Osteoblast (primary cell): Measurements from ENCODE around the gene AVPR1B. TPM values are rescaled to one million over a fixed set of nuclear protein-coding genes. Genes with fewer than 3 reads are reported as not detected.

ENCODE experiments used
- DNase-seq: peaks from one replicate; pipeline ENCODE4 v3.0.0; 2011; ENCODE audit warnings: low spot score, mixed read lengths; ENCODE audit not compliant: insufficient read length; ENCODE audit errors: missing footprints
- H2AFZ ChIP-seq: 2 replicates; pipeline ENCODE4 v1.6.0; 2011; ENCODE audit warnings: mild to moderate bottlenecking, low read length
- H3K27ac ChIP-seq: 2 replicates; pipeline ENCODE4 v1.5.1; 2011; ENCODE audit warnings: mild to moderate bottlenecking, low read depth, low read length, moderate library complexity
- H3K27me3 ChIP-seq: 2 replicates; pipeline ENCODE4 v1.6.0; 2012; ENCODE audit warnings: mild to moderate bottlenecking, control low read depth, inconsistent platforms, low read length, moderate library complexity; ENCODE audit not compliant: insufficient read depth
- H3K36me3 ChIP-seq: 2 replicates; pipeline ENCODE4 v1.5.1; 2011; ENCODE audit warnings: mild to moderate bottlenecking, low read length, control low read depth, moderate library complexity; ENCODE audit not compliant: insufficient read depth
- H3K4me1 ChIP-seq: 2 replicates; pipeline ENCODE4 v1.5.1; 2011; ENCODE audit warnings: mild to moderate bottlenecking, low read length, control low read depth, moderate library complexity; ENCODE audit not compliant: insufficient read depth
- H3K4me2 ChIP-seq: 2 replicates; pipeline ENCODE4 v1.6.0; 2011; ENCODE audit warnings: mild to moderate bottlenecking, low read length; ENCODE audit not compliant: insufficient read depth
- H3K4me3 ChIP-seq: fragments of 200-600 bp; sonication (generic); 3 replicates; pipeline ENCODE4 v1.5.1; 2012; ENCODE audit warnings: mild to moderate bottlenecking, low read length, inconsistent platforms; ENCODE audit not compliant: insufficient read depth
- H3K79me2 ChIP-seq: 2 replicates; pipeline ENCODE4 v1.6.0; 2012; ENCODE audit warnings: mild to moderate bottlenecking, low read length, control low read depth, inconsistent platforms; ENCODE audit not compliant: insufficient read depth
- H3K9me3 ChIP-seq: 2 replicates; pipeline ENCODE4 v1.5.1; 2011; ENCODE audit warnings: low read depth, low read length, control low read depth
- H4K20me1 ChIP-seq: 2 replicates; pipeline ENCODE4 v1.6.0; 2012; ENCODE audit warnings: mild to moderate bottlenecking, low read length, control low read depth; ENCODE audit not compliant: insufficient read depth
- total RNA-seq: library from RNA; depleted of rRNA; stranded (reverse); fragments of >200 nt; gene quantifications from 2 replicates; pipeline ENCODE4 v1.2.3, GENCODE V29; 2012
- TF ChIP-seq, protein P1 (sequence below): IDR thresholded peaks from 2 replicates; pipeline ENCODE4 v1.5.1; 2011; ENCODE audit warnings: mild to moderate bottlenecking, low read depth, low read length, moderate library complexity; ENCODE audit errors: extremely low read depth

Gene AVPR1B
- total RNA-seq, 1 donor, result not detected

DNA sequence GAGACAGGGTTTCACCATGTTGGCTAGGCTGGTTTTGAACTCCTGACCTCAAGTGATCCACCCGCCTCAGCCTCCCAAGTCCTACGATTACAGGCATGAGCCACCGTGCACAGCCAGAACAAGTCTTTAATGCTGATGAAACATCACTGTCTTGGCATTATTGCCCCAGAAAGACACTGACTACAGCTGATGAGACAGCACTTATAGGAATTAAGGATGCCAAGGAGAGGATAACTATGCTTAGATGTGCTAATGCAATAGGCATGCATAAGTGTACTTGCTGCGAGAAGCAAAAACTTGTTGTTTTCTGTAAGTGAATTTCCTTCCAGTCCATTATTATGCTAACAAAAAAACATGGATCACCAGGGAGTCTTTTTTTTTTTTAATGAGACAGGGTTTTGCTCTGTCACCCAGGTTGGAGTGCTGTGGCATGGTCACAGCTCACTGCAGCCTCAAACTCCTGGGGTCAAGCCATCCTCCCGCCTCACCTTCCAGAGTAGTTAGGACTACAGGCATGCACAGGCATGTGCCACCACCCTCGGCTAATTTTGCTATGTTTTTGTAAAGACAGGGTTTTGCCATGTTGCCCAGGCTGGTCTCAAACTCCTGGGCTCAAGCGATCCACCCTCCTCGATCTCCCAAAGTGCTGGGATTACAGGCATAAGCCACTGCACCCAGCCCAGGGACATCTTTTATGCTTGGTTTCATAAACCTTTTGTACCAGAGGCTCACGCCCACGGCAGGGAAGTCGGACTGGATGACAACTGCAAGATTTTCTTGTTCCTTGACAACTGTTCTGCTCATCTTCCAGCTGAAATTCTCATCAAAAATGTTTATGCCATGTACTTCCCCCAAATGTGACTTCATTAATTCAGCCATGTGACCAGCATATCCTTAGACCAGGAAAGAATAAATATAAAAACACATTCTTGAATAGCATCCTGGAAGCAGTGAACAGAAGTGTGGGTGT is 41.1 kb downstream of the AVPR1B start:
- H3K4me1 ChIP-seq, result no peaks in the 10 kb centered on the region
- peaks cover 15% of the 10 kb centered on the region for H3K27me3 ChIP-seq
- H3K9me3 ChIP-seq, result no peaks in the 10 kb centered on the region
- no peak for DNase-seq
- no peaks in the 10 kb centered on the region for H3K36me3 ChIP-seq
- no peak overlapping the region for H3K4me3 ChIP-seq
- no peaks in the 10 kb centered on the region for H3K79me2 ChIP-seq
- no peak overlapping the region for H3K27ac ChIP-seq
- TF ChIP-seq, protein P1, sequence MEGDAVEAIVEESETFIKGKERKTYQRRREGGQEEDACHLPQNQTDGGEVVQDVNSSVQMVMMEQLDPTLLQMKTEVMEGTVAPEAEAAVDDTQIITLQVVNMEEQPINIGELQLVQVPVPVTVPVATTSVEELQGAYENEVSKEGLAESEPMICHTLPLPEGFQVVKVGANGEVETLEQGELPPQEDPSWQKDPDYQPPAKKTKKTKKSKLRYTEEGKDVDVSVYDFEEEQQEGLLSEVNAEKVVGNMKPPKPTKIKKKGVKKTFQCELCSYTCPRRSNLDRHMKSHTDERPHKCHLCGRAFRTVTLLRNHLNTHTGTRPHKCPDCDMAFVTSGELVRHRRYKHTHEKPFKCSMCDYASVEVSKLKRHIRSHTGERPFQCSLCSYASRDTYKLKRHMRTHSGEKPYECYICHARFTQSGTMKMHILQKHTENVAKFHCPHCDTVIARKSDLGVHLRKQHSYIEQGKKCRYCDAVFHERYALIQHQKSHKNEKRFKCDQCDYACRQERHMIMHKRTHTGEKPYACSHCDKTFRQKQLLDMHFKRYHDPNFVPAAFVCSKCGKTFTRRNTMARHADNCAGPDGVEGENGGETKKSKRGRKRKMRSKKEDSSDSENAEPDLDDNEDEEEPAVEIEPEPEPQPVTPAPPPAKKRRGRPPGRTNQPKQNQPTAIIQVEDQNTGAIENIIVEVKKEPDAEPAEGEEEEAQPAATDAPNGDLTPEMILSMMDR, result no peak
- H3K4me2 ChIP-seq, result no peak overlapping the region
- H2AFZ ChIP-seq, result no peak overlapping the region
- no peaks in the 10 kb centered on the region for H4K20me1 ChIP-seq

DNA sequence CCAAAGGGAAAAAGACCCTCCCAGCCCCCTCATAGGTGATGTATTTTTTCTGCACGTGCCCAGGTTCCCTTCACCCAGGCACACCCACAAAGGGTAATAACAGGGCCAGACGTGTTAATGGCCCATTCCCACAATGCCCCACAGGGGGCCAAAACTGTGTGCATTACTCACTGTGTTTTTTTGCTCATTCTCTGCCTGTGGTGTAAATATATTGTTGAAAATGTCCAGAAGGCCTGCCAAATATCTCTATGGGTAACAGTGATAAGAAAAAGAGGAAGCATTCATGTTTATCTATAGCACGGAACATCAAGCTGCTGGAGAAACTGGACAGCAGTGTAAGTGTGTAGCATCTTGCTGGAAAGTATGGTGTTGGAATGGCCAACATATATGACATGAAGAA is 42.3 kb downstream of the AVPR1B start:
- Histone ChIP-seq H3K79me2 (no peaks in the 10 kb centered on the region), H3K27me3 (peaks cover 18% of the 10 kb centered on the region), H3K27ac (no peak overlapping the region), H3K36me3 (no peaks in the 10 kb centered on the region), H3K4me1 (no peaks in the 10 kb centered on the region), H4K20me1 (no peaks in the 10 kb centered on the region), H3K4me3 (no peak overlapping the region), H2AFZ (no peak overlapping the region), H3K4me2 (no peak overlapping the region), H3K9me3 (no peaks in the 10 kb centered on the region)
- DNase-seq, result no peak
- TF ChIP-seq, protein P1, result no peak

DNA sequence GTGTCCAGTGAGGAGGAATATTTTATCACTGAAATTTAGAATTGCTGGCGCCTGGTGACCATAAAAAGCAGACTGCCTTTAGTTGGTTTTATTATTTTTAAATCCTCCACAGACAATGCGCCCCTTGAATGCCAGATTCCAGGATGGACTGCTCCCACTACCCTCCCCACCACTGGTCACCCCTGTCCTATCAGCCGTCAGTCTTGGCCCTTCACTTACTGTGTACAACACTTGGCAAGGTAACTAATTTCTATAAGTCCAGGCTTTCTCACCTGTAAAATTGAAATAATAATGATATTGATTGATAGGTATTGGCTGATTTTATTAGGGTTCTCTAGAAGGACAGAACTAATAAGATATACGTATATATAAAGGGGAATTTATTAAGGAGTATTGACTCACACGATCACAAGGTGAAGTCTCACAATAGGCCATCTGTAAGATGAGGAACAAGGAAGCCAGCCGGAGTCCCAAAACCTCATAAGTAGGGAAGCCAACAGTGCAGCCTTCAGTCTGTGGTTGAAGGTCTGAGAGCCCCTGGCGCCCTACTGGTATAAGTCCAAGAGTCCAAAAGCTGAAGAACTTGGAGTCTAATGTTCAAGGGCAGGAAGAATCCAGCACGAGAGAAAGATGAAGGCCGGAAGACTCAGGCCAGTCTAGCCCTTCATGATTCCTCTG is 46.4 kb downstream of the AVPR1B start:
- no peaks in the 10 kb centered on the region for H3K79me2 ChIP-seq
- TF ChIP-seq, protein P1, result no peak
- H4K20me1 ChIP-seq, result no peaks in the 10 kb centered on the region
- no peaks in the 10 kb centered on the region for H3K36me3 ChIP-seq
- no peak overlapping the region for H3K4me3 ChIP-seq
- no peak overlapping the region for H2AFZ ChIP-seq
- no peak overlapping the region for H3K4me2 ChIP-seq
- H3K27me3 ChIP-seq, result peaks cover 43% of the 10 kb centered on the region
- no peak for DNase-seq
- no peak overlapping the region for H3K27ac ChIP-seq
- no peaks in the 10 kb centered on the region for H3K9me3 ChIP-seq
- H3K4me1 ChIP-seq, result no peaks in the 10 kb centered on the region

DNA sequence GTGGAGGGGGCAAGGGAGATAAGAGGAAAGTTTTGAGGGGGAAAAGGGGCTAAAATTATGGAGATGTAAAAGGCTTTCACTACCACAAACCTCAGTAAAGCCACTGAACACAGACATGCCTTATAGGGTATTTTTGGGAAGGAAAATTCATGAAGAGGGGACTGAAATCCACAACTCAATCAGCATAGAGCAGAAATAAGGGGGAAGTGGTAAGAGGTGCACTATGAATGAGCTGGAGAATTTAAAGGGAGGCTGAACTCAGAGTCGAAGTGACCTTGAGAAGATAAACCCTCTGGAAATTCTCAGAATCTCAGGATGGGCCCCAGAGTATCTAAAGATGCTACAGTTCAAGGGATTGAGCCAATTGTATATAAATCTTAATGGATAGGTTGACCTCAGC is 48.9 kb downstream of the AVPR1B start:
- TF ChIP-seq, protein P1, result no peak
- H3K4me1 ChIP-seq, result no peaks in the 10 kb centered on the region
- H3K4me3 ChIP-seq, result no peak overlapping the region

More for the DNA sequence above, 48.9 kb downstream of the AVPR1B start:
- H2AFZ ChIP-seq, result no peak overlapping the region
- DNase-seq, result no peak
- no peaks in the 10 kb centered on the region for H3K79me2 ChIP-seq
- no peak overlapping the region for H3K27ac ChIP-seq
- no peak overlapping the region for H3K4me2 ChIP-seq
- H4K20me1 ChIP-seq, result no peaks in the 10 kb centered on the region
- H3K27me3 ChIP-seq, result peaks cover 40% of the 10 kb centered on the region
- no peaks in the 10 kb centered on the region for H3K36me3 ChIP-seq
- H3K9me3 ChIP-seq, result no peaks in the 10 kb centered on the region
